Heart left ventricle (tissue), 13 donors: Measurements from ENCODE around the gene SLC30A7.

Experiments
- POLR2A ChIP-seq, 2 donors: fragments of 450-650 bp; IDR thresholded peaks; one replicate each; pipeline ENCODE4 v1.6.1; 2017; ENCODE audit warnings: antibody characterized with exemption in 2 of 2, mild to moderate bottlenecking in 2 of 2, moderate library complexity in 2 of 2
- TF ChIP-seq, protein P1 (sequence below), 12 donors: fragments of 200-600 bp; sonication (generic) in 4 of 12; IDR thresholded peaks; one replicate each; pipeline versions ENCODE4 v1.5.0 to v1.8.0; 2018 to 2022; ENCODE audit warnings: antibody characterized with exemption in 12 of 12, mild to moderate bottlenecking in 5 of 12
- donor health status: ischemic (EF 13 %, LVEDD 7.1; RV severe dilation, severe dysfunction).
- donor health status: DM: no; HTN: yes; CAD: no.
- donor health status: DM: no; HTN: no; CAD: no.
- donor health status: ischemic (EF 25% LVEDD 6.9; RV normal size, moderate dysfunction).
- donor health status: ischemic (EF 25% LVEDD 5.7; RV mildly dilated, moderate dysfunction).
- donor health status: ischemic (EF 35%, LVEDD 5.7; RV mildly dilated, moderate dysfunction).
- donor health status: nonischemic (EF 11% LVEDD 7.7; RV severe dilation, severe dysfunction).
- donor health status: DM: yes; HTN: yes; CAD: no.
- donor health status: PGD.
- donor health status: ischemic (EF 29% LVEDD 5.4; RV normal size, mild dysfunction).
- donor health status: nonischemic (EF 23%, LVEDD 6.1; RV moderate dilation, normal function).

- TF ChIP-seq, protein P1, sequence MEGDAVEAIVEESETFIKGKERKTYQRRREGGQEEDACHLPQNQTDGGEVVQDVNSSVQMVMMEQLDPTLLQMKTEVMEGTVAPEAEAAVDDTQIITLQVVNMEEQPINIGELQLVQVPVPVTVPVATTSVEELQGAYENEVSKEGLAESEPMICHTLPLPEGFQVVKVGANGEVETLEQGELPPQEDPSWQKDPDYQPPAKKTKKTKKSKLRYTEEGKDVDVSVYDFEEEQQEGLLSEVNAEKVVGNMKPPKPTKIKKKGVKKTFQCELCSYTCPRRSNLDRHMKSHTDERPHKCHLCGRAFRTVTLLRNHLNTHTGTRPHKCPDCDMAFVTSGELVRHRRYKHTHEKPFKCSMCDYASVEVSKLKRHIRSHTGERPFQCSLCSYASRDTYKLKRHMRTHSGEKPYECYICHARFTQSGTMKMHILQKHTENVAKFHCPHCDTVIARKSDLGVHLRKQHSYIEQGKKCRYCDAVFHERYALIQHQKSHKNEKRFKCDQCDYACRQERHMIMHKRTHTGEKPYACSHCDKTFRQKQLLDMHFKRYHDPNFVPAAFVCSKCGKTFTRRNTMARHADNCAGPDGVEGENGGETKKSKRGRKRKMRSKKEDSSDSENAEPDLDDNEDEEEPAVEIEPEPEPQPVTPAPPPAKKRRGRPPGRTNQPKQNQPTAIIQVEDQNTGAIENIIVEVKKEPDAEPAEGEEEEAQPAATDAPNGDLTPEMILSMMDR (IDR thresholded peaks at IDR 0.05): no peak
- no peak for TF ChIP-seq POLR2A (IDR thresholded peaks at IDR 0.05)
Measured at GRCh38 chr1:100903777-100904176, 7.9 kb downstream of the SLC30A7 start.
